HEK293 (cell line): Measurements from ENCODE around the gene BTF3L4.

ENCODE experiments used
- CTCF ChIA-PET: fragments of 350-600 bp; formaldehyde crosslinking; extraction: SDS; loops from one replicate; lab custom pipeline; 2021; ENCODE audit warnings: antibody characterized with exemption; lab: Yijun Ruan, JAX
- POLR2A ChIA-PET: fragments of 300-600 bp; formaldehyde crosslinking; extraction: SDS; loops from one replicate; lab custom pipeline; 2020; ENCODE audit warnings: antibody characterized with exemption, inconsistent platforms; lab: Yijun Ruan, JAX
- H3K27ac ChIP-seq: fragments of 200-500 bp; sonication (Bioruptor generic); 2 replicates; pipeline ENCODE4 v1.5.1; 2014; ENCODE audit warnings: low read depth, low read length, control low read depth, inconsistent platforms; ENCODE audit errors: extremely low read depth
- H3K36me3 ChIP-seq, 2 experiments: fragments of 200-500 bp in 1 of 2; sonication (Bioruptor generic) in 1 of 2; 1 replicate in 1 of 2; 2 replicates in 1 of 2; pipeline ENCODE4 v1.5.1; 2014 to 2017; ENCODE audit warnings: inconsistent platforms in 2 of 2, low read length in 2 of 2; ENCODE audit not compliant: control insufficient read depth in 2 of 2, insufficient read depth in 1 of 2
- H3K4me1 ChIP-seq: fragments of 200-500 bp; sonication (Bioruptor generic); 2 replicates; pipeline ENCODE4 v1.5.1; 2014; ENCODE audit warnings: mild to moderate bottlenecking, low read length, inconsistent platforms; ENCODE audit not compliant: control insufficient read depth, insufficient read depth
- H3K4me3 ChIP-seq: 2 replicates; pipeline ENCODE4 v1.5.1; 2011; ENCODE audit warnings: low read depth, mild to moderate bottlenecking, control low read depth, low read length, moderate library complexity
- H3K9me3 ChIP-seq: fragments of 200-500 bp; sonication (Bioruptor generic); 2 replicates; pipeline ENCODE4 v1.5.1; 2014; ENCODE audit warnings: low read depth, low read length, inconsistent platforms; ENCODE audit not compliant: control insufficient read depth, insufficient read depth
- FEZF1 ChIP-seq: fragments of 450-650 bp; formaldehyde crosslinking; IDR thresholded peaks from 2 replicates; pipeline ENCODE4 v1.5.1; 2016; ENCODE audit warnings: missing biosample characterization, missing genetic modification characterization
- GLI4 ChIP-seq: fragments of 450-650 bp; formaldehyde crosslinking; IDR thresholded peaks from 2 replicates; pipeline ENCODE4 v1.5.1; 2016; ENCODE audit warnings: missing biosample characterization, missing genetic modification characterization
- HOXC10 ChIP-seq: sonication (generic); formaldehyde crosslinking; IDR thresholded peaks from 2 replicates; pipeline ENCODE4 v1.8.1; 2023; ENCODE audit warnings: mild to moderate bottlenecking, missing genetic modification reagents
- KLF16 ChIP-seq: fragments of 450-650 bp; formaldehyde crosslinking; IDR thresholded peaks from 2 replicates; pipeline ENCODE4 v1.5.1; 2017; ENCODE audit warnings: missing biosample characterization, missing genetic modification characterization
- SALL2 ChIP-seq: fragments of 450-650 bp; formaldehyde crosslinking; IDR thresholded peaks from 2 replicates; pipeline ENCODE4 v1.5.0; 2017; ENCODE audit warnings: missing biosample characterization, mild to moderate bottlenecking, missing genetic modification characterization, borderline replicate concordance
- SP3 ChIP-seq: fragments of 450-650 bp; formaldehyde crosslinking; IDR thresholded peaks from 2 replicates; pipeline ENCODE4 v1.5.1; 2016; ENCODE audit warnings: missing biosample characterization, missing genetic modification characterization
- TCF7L2 ChIP-seq: IDR thresholded peaks from 2 replicates; pipeline ENCODE4 v1.6.1; 2011; ENCODE audit warnings: low read depth, mild to moderate bottlenecking, inconsistent platforms, low read length, moderate library complexity, borderline replicate concordance
- YY2 ChIP-seq: fragments of 450-650 bp; formaldehyde crosslinking; IDR thresholded peaks from 2 replicates; pipeline ENCODE4 v1.5.1; 2016; ENCODE audit warnings: missing biosample characterization, missing genetic modification characterization
- ZBTB21 ChIP-seq: fragments of 450-650 bp; formaldehyde crosslinking; IDR thresholded peaks from 2 replicates; pipeline ENCODE4 v1.5.1; 2017; ENCODE audit warnings: missing biosample characterization, missing genetic modification characterization
- ZNF133 ChIP-seq: fragments of 450-650 bp; formaldehyde crosslinking; IDR thresholded peaks from 2 replicates; pipeline ENCODE4 v1.5.1; 2016; ENCODE audit warnings: missing biosample characterization, missing genetic modification characterization
- ZNF140 ChIP-seq: fragments of 450-650 bp; formaldehyde crosslinking; IDR thresholded peaks from 2 replicates; pipeline ENCODE4 v1.5.1; 2016; ENCODE audit warnings: missing biosample characterization, missing genetic modification characterization
- ZNF211 ChIP-seq: fragments of 450-650 bp; formaldehyde crosslinking; IDR thresholded peaks from 2 replicates; pipeline ENCODE4 v1.5.1; 2016; ENCODE audit warnings: low read depth, missing biosample characterization, missing genetic modification characterization
- ZNF266 ChIP-seq: fragments of 450-650 bp; formaldehyde crosslinking; IDR thresholded peaks from 2 replicates; pipeline ENCODE4 v1.5.1; 2016; ENCODE audit warnings: missing biosample characterization, missing genetic modification characterization, low read depth
- ZNF274 ChIP-seq, 2 experiments: fragments of 200-500 bp in 1 of 2; fragments of 450-650 bp in 1 of 2; sonication (Bioruptor generic) in 1 of 2; formaldehyde crosslinking in 1 of 2; IDR thresholded peaks; 2 replicates each; pipeline versions ENCODE4 v1.5.1 to v1.6.1; 2014 to 2016; ENCODE audit warnings: borderline replicate concordance in 1 of 2, inconsistent platforms in 1 of 2, low read length in 1 of 2, missing biosample characterization in 1 of 2, missing genetic modification characterization in 1 of 2
- ZNF416 ChIP-seq: fragments of 450-650 bp; formaldehyde crosslinking; IDR thresholded peaks from 2 replicates; pipeline ENCODE4 v1.5.1; 2016; ENCODE audit warnings: missing biosample characterization, missing genetic modification characterization
- ZNF571 ChIP-seq: fragments of 450-650 bp; formaldehyde crosslinking; IDR thresholded peaks from 2 replicates; pipeline ENCODE4 v1.5.0; 2017; ENCODE audit warnings: missing biosample characterization, missing genetic modification characterization
- ZNF621 ChIP-seq: fragments of 450-650 bp; formaldehyde crosslinking; IDR thresholded peaks from 2 replicates; pipeline ENCODE4 v1.5.1; 2017; ENCODE audit warnings: missing biosample characterization, missing genetic modification characterization
- ZNF660 ChIP-seq: fragments of 450-650 bp; IDR thresholded peaks from 2 replicates; pipeline ENCODE4 v1.5.1; 2018; ENCODE audit warnings: missing biosample characterization, mild to moderate bottlenecking, missing genetic modification characterization
- ZNF76 ChIP-seq: fragments of 450-650 bp; formaldehyde crosslinking; IDR thresholded peaks from 2 replicates; pipeline ENCODE4; 2016; ENCODE audit warnings: low read depth, missing biosample characterization, missing genetic modification characterization, borderline replicate concordance
- ZNF777 ChIP-seq: fragments of 450-650 bp; formaldehyde crosslinking; IDR thresholded peaks from 2 replicates; pipeline ENCODE4 v1.5.1; 2017; ENCODE audit warnings: missing biosample characterization, missing genetic modification characterization, borderline replicate concordance
- TF ChIP-seq, protein P1 (sequence below): fragments of 450-650 bp; formaldehyde crosslinking; IDR thresholded peaks from 2 replicates; pipeline ENCODE4 v1.5.1; 2016; ENCODE audit warnings: missing biosample characterization, missing genetic modification characterization
- TF ChIP-seq, protein P2 (sequence below): fragments of 450-650 bp; formaldehyde crosslinking; IDR thresholded peaks from 2 replicates; pipeline ENCODE4 v1.5.1; 2016; ENCODE audit warnings: missing biosample characterization, missing genetic modification characterization
- TF ChIP-seq, protein P3 (sequence below): fragments of 450-650 bp; formaldehyde crosslinking; IDR thresholded peaks from 2 replicates; pipeline ENCODE4 v1.5.1; 2016; ENCODE audit warnings: missing biosample characterization, missing genetic modification characterization
- TF ChIP-seq, protein P4 (sequence below): fragments of 450-650 bp; formaldehyde crosslinking; IDR thresholded peaks from 2 replicates; pipeline ENCODE4 v1.5.1; 2016; ENCODE audit warnings: missing biosample characterization, missing genetic modification characterization

BTF3L4 gene

DNA sequence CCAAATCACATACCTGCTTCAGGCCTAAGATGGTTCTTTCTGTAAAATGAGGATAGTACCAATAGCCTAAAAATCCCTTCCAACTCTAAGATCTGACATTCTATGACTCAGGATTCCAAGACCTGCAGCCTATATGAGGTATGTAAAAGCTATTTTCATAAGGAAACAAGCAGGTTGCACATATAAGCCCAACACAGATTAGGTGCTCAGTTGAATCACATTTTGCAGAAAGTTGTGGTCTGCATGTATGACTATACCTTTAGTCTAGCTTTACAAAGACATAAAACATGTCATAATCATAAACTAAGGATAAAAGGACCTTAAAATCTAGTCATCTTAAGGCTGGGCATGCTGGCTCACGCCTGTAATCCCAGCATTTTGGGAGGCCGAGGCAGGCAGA, 29.8 kb upstream of the BTF3L4 start:
- POLR2A ChIA-PET = no interaction called here
- CTCF ChIA-PET = interaction anchor here (0.8 kb wide), 1 partner anchor 231 kb away, joined by 3 read pairs; no protein-coding TSS in a partner anchor
- H3K36me3 ChIP-seq = peaks cover 15 to 51% of the 10 kb centered on the region in 2 experiments

DNA sequence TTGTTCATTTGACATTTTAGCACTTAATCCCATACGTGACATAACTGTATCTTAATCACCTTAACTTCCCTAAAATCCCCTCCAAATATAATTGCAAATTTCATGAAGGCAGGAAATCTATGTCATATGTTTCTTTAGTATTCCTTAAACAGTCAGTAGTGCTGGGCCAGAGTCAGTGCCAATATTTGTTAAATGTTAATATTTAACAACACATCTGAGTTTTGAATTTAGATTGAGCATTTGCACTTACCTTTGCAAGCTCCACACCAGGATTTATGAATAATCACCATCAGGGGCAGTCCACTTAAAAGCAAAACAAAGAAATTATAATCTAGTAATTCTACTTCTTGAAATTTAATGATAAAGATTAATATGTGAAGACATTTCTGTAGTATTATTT, 27.8 kb upstream of the BTF3L4 start:
- TF ChIP-seq ZNF140 (tag by site-specific recombination) (no peak), GLI4 (tag by site-specific recombination) (no peak), FEZF1 (tag by site-specific recombination) (no peak), ZNF621 (tag by site-specific recombination) (no peak), ZNF266 (no peak), ZNF660 (no peak), SALL2 (no peak), ZNF76 (tag by site-specific recombination) (no peak), ZBTB21 (no peak), ZNF133 (tag by site-specific recombination) (no peak), ZNF211 (tag by site-specific recombination) (no peak), SP3 (tag by site-specific recombination) (no peak), HOXC10 (no peak), ZNF571 (tag by site-specific recombination) (no peak), TCF7L2 (no peak), ZNF777 (tag by site-specific recombination) (no peak)
- TF ChIP-seq, protein P1, sequence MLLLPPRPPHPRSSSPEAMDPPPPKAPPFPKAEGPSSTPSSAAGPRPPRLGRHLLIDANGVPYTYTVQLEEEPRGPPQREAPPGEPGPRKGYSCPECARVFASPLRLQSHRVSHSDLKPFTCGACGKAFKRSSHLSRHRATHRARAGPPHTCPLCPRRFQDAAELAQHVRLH (tag by site-specific recombination) = no peak
- TF ChIP-seq, protein P2, sequence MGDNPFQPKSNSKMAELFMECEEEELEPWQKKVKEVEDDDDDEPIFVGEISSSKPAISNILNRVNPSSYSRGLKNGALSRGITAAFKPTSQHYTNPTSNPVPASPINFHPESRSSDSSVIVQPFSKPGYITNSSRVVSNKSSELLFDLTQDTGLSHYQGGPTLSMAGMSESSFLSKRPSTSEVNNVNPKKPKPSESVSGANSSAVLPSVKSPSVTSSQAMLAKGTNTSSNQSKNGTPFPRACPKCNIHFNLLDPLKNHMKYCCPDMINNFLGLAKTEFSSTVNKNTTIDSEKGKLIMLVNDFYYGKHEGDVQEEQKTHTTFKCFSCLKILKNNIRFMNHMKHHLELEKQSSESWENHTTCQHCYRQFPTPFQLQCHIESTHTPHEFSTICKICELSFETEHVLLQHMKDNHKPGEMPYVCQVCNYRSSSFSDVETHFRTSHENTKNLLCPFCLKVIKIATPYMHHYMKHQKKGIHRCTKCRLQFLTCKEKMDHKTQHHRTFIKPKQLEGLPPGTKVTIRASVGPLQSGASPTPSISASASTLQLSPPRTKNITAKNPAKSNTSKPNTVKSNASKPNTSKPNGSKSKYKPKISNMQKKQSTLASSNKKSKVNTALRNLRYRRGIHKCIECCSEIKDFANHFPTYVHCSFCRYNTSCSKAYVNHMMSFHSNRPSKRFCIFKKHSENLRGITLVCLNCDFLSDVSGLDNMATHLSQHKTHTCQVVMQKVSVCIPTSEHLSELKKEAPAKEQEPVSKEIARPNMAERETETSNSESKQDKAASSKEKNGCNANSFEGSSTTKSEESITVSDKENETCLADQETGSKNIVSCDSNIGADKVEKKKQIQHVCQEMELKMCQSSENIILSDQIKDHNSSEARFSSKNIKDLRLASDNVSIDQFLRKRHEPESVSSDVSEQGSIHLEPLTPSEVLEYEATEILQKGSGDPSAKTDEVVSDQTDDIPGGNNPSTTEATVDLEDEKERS (tag by site-specific recombination) = no peak
- no peaks in the 10 kb centered on the region for H3K4me1 ChIP-seq
- H3K27ac ChIP-seq = no peak overlapping the region
- CTCF ChIA-PET = no interaction called here
- H3K9me3 ChIP-seq = no peaks in the 10 kb centered on the region
- POLR2A ChIA-PET = no interaction called here
- H3K4me3 ChIP-seq = no peak overlapping the region
- H3K36me3 ChIP-seq = peaks cover 15 to 47% of the 10 kb centered on the region in 2 experiments

More for the DNA sequence above, 29.8 kb upstream of the BTF3L4 start:
- Histone ChIP-seq H3K9me3 (no peaks in the 10 kb centered on the region), H3K4me1 (no peaks in the 10 kb centered on the region), H3K4me3 (no peak overlapping the region), H3K27ac (no peak overlapping the region)
- TF ChIP-seq YY2 (tag by site-specific recombination) (no peak), ZNF660 (no peak), ZNF274 (IDR thresholded peaks at IDR 0.05; ENCODE audit: low read length) (no peak), ZNF274 (tag by site-specific recombination; IDR thresholded peaks at IDR 0.05; ENCODE audit: borderline replicate concordance) (no peak), ZNF416 (tag by site-specific recombination) (no peak), KLF16 (tag by site-specific recombination) (no peak)
- TF ChIP-seq, protein P3, sequence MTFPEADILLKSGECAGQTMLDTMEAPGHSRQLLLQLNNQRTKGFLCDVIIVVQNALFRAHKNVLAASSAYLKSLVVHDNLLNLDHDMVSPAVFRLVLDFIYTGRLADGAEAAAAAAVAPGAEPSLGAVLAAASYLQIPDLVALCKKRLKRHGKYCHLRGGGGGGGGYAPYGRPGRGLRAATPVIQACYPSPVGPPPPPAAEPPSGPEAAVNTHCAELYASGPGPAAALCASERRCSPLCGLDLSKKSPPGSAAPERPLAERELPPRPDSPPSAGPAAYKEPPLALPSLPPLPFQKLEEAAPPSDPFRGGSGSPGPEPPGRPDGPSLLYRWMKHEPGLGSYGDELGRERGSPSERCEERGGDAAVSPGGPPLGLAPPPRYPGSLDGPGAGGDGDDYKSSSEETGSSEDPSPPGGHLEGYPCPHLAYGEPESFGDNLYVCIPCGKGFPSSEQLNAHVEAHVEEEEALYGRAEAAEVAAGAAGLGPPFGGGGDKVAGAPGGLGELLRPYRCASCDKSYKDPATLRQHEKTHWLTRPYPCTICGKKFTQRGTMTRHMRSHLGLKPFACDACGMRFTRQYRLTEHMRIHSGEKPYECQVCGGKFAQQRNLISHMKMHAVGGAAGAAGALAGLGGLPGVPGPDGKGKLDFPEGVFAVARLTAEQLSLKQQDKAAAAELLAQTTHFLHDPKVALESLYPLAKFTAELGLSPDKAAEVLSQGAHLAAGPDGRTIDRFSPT = no peak
- TF ChIP-seq, protein P4, sequence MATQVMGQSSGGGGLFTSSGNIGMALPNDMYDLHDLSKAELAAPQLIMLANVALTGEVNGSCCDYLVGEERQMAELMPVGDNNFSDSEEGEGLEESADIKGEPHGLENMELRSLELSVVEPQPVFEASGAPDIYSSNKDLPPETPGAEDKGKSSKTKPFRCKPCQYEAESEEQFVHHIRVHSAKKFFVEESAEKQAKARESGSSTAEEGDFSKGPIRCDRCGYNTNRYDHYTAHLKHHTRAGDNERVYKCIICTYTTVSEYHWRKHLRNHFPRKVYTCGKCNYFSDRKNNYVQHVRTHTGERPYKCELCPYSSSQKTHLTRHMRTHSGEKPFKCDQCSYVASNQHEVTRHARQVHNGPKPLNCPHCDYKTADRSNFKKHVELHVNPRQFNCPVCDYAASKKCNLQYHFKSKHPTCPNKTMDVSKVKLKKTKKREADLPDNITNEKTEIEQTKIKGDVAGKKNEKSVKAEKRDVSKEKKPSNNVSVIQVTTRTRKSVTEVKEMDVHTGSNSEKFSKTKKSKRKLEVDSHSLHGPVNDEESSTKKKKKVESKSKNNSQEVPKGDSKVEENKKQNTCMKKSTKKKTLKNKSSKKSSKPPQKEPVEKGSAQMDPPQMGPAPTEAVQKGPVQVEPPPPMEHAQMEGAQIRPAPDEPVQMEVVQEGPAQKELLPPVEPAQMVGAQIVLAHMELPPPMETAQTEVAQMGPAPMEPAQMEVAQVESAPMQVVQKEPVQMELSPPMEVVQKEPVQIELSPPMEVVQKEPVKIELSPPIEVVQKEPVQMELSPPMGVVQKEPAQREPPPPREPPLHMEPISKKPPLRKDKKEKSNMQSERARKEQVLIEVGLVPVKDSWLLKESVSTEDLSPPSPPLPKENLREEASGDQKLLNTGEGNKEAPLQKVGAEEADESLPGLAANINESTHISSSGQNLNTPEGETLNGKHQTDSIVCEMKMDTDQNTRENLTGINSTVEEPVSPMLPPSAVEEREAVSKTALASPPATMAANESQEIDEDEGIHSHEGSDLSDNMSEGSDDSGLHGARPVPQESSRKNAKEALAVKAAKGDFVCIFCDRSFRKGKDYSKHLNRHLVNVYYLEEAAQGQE (tag by site-specific recombination) = no peak
